Astrocyte of the hippocampus (primary cell): ENCODE data around the gene IL10RB.

Experiments
- DNase-seq: peaks from one replicate; pipeline ENCODE4 v3.0.0; 2011; ENCODE audit warnings: low read depth, low spot score

The IL10RB gene

GRCh38 chr21:33266789-33267135 is 595 bp downstream of the IL10RB start:
- no peak for DNase-seq

- no peak for DNase-seq
Measured at GRCh38 chr21:33267250-33267649, 1.1 kb downstream of the IL10RB start.

GRCh38 chr21:33268393-33268736 is 2.2 kb downstream of the IL10RB start:
- no peak for DNase-seq

GRCh38 chr21:33268737-33269441 is 2.7 kb downstream of the IL10RB start:
- DNase-seq, result no peak

GRCh38 chr21:33270986-33271385 is 4.8 kb downstream of the IL10RB start:
- DNase-seq, result no peak

GRCh38 chr21:33273044-33273443 is 6.9 kb downstream of the IL10RB start:
- no peak for DNase-seq

- DNase-seq, result no peak
Measured at GRCh38 chr21:33278721-33279120, 12.6 kb downstream of the IL10RB start.

GRCh38 chr21:33279330-33279820 is 13.2 kb downstream of the IL10RB start:
- no peak for DNase-seq

- DNase-seq, result no peak
Measured at GRCh38 chr21:33281096-33281652, 15.0 kb downstream of the IL10RB start.

GRCh38 chr21:33283203-33283602 is 17.0 kb downstream of the IL10RB start:
- no peak for DNase-seq

- DNase-seq, result no peak
Measured at GRCh38 chr21:33286076-33286475, 19.9 kb downstream of the IL10RB start.

- DNase-seq, result peak; percentile 85
Measured at GRCh38 chr21:33286600-33287456, 20.7 kb downstream of the IL10RB start.

- peak; percentile 85 for DNase-seq
Measured at GRCh38 chr21:33289199-33289819, 23.1 kb downstream of the IL10RB start.

GRCh38 chr21:33290441-33290840 is 24.3 kb downstream of the IL10RB start:
- DNase-seq, result no peak

- no peak for DNase-seq
Measured at GRCh38 chr21:33291686-33292085, 25.5 kb downstream of the IL10RB start.

- DNase-seq, result no peak
Measured at GRCh38 chr21:33292724-33293123, 26.6 kb downstream of the IL10RB start.

GRCh38 chr21:33293136-33293535 is 27.0 kb downstream of the IL10RB start:
- no peak for DNase-seq

GRCh38 chr21:33293811-33294216 is 27.6 kb downstream of the IL10RB start:
- DNase-seq, result no peak

GRCh38 chr21:33296156-33296555 is 30.0 kb downstream of the IL10RB start:
- DNase-seq, result no peak

GRCh38 chr21:33299181-33299752 is 33.1 kb downstream of the IL10RB start:
- DNase-seq, result no peak

GRCh38 chr21:33300701-33301631 is 34.8 kb downstream of the IL10RB start:
- no peak for DNase-seq
